ENCODE results near the gene ACIN1. TPM values are rescaled to one million over a fixed set of nuclear protein-coding genes. Genes with fewer than 3 reads are reported as not detected.

Gene ACIN1
- total RNA-seq, 1 experiment from 2014 or later: 179 TPM

GRCh38 chr14:23089498-23090253, 5.3 kb downstream of the ACIN1 start:
- CTCF ChIA-PET: interaction anchor here (0.9 to 3.1 kb wide), 2 partner anchors 20 to 21 kb away, joined by 3 to 9 read pairs; no protein-coding TSS in a partner anchor
- intact Hi-C loops (cut with micrococcal nuclease): no loop called here
- POLR2A ChIA-PET: no interaction called here
- RAD21 ChIA-PET (ENCODE audit: low non-redundant PET in 1 of 2, low total read pairs in 2 of 2, uncharacterized antibody in 2 of 2, unreplicated experiment in 2 of 2): no interaction called here
- Histone ChIP-seq H3K9me3 (ENCODE audit: control insufficient read depth in 1 of 2, insufficient read depth in 1 of 2, low read depth in 1 of 2, low read length in 2 of 2) (no peaks in the 10 kb centered on the region), H3K4me1 (ENCODE audit: control insufficient read depth in 1 of 2, insufficient read depth in 2 of 2, low read length in 2 of 2) (peaks cover 4 to 9% of the 10 kb centered on the region in 2 experiments; a peak in 2 of 4 replicates), H3K79me2 (ENCODE audit: insufficient read depth, low read length) (peaks cover 82% of the 10 kb centered on the region), H2AFZ (ENCODE audit: low read depth, low read length, poor library complexity, severe bottlenecking) (no peak overlapping the region), H3K9ac (ENCODE audit: low read length) (no peak overlapping the region), H3K27me3 (ENCODE audit: insufficient read depth, low read length) (no peaks in the 10 kb centered on the region), H3K4me3 (replicated peaks in 1 of 2; ENCODE audit: low read depth in 1 of 2, low read length in 2 of 2) (no peak overlapping the region), H3K36me3 (ENCODE audit: control insufficient read depth in 1 of 2, insufficient read depth in 2 of 2, low read length in 2 of 2) (peaks cover 56 to 58% of the 10 kb centered on the region in 2 experiments), H3K9me2 (ENCODE audit: insufficient read depth) (no peaks in the 10 kb centered on the region), H3K27ac (ENCODE audit: low read depth, low read length) (no peak overlapping the region), H4K20me1 (ENCODE audit: insufficient read depth) (peaks cover 6% of the 10 kb centered on the region; the same call in 1 of the 2 replicates), H3K4me2 (ENCODE audit: low read length) (no peak overlapping the region)
- no peak for TF ChIP-seq ZNF274 (IDR thresholded peaks at IDR 0.05; ENCODE audit: low read depth, low read length)
- TF ChIP-seq YY1 (IDR thresholded peaks at IDR 0.05; ENCODE audit: extremely low read depth, insufficient replicate concordance, low read depth, low read length): no peak
- no peak for TF ChIP-seq ATF3 (IDR thresholded peaks at IDR 0.05)
- TF ChIP-seq POLR2A (IDR thresholded peaks at IDR 0.05; ENCODE audit: borderline replicate concordance, extremely low read depth, insufficient read depth, insufficient read length): no peak
- no peak for TF ChIP-seq SP1 (IDR thresholded peaks at IDR 0.05; ENCODE audit: low read depth)
- TF ChIP-seq POLR2AphosphoS5 (IDR thresholded peaks at IDR 0.05; ENCODE audit: low read depth, low read length): no peak
- TF ChIP-seq EGR1 (IDR thresholded peaks at IDR 0.05; ENCODE audit: low read depth): no peak
- TF ChIP-seq MAX (IDR thresholded peaks at IDR 0.05): no peak
- TF ChIP-seq, protein P1, sequence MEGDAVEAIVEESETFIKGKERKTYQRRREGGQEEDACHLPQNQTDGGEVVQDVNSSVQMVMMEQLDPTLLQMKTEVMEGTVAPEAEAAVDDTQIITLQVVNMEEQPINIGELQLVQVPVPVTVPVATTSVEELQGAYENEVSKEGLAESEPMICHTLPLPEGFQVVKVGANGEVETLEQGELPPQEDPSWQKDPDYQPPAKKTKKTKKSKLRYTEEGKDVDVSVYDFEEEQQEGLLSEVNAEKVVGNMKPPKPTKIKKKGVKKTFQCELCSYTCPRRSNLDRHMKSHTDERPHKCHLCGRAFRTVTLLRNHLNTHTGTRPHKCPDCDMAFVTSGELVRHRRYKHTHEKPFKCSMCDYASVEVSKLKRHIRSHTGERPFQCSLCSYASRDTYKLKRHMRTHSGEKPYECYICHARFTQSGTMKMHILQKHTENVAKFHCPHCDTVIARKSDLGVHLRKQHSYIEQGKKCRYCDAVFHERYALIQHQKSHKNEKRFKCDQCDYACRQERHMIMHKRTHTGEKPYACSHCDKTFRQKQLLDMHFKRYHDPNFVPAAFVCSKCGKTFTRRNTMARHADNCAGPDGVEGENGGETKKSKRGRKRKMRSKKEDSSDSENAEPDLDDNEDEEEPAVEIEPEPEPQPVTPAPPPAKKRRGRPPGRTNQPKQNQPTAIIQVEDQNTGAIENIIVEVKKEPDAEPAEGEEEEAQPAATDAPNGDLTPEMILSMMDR (IDR thresholded peaks at IDR 0.05 in 2 of 3, conservative IDR thresholded peaks at IDR 0.05 in 1 of 3; ENCODE audit: borderline replicate concordance in 1 of 3, insufficient read depth in 1 of 3, low read depth in 2 of 3, low read length in 2 of 3): no peak
- no peak for TF ChIP-seq ELF1 (IDR thresholded peaks at IDR 0.05; ENCODE audit: borderline replicate concordance, low read depth)
- TF ChIP-seq, protein P2, sequence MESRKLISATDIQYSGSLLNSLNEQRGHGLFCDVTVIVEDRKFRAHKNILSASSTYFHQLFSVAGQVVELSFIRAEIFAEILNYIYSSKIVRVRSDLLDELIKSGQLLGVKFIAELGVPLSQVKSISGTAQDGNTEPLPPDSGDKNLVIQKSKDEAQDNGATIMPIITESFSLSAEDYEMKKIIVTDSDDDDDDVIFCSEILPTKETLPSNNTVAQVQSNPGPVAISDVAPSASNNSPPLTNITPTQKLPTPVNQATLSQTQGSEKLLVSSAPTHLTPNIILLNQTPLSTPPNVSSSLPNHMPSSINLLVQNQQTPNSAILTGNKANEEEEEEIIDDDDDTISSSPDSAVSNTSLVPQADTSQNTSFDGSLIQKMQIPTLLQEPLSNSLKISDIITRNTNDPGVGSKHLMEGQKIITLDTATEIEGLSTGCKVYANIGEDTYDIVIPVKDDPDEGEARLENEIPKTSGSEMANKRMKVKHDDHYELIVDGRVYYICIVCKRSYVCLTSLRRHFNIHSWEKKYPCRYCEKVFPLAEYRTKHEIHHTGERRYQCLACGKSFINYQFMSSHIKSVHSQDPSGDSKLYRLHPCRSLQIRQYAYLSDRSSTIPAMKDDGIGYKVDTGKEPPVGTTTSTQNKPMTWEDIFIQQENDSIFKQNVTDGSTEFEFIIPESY (IDR thresholded peaks at IDR 0.05; ENCODE audit: extremely low read depth, insufficient replicate concordance, low read length): no peak
- no peak for TF ChIP-seq EZH2 (IDR thresholded peaks at IDR 0.05)
- TF ChIP-seq CEBPB (IDR thresholded peaks at IDR 0.05; ENCODE audit: low read depth): no peak
- TF ChIP-seq, protein P3, sequence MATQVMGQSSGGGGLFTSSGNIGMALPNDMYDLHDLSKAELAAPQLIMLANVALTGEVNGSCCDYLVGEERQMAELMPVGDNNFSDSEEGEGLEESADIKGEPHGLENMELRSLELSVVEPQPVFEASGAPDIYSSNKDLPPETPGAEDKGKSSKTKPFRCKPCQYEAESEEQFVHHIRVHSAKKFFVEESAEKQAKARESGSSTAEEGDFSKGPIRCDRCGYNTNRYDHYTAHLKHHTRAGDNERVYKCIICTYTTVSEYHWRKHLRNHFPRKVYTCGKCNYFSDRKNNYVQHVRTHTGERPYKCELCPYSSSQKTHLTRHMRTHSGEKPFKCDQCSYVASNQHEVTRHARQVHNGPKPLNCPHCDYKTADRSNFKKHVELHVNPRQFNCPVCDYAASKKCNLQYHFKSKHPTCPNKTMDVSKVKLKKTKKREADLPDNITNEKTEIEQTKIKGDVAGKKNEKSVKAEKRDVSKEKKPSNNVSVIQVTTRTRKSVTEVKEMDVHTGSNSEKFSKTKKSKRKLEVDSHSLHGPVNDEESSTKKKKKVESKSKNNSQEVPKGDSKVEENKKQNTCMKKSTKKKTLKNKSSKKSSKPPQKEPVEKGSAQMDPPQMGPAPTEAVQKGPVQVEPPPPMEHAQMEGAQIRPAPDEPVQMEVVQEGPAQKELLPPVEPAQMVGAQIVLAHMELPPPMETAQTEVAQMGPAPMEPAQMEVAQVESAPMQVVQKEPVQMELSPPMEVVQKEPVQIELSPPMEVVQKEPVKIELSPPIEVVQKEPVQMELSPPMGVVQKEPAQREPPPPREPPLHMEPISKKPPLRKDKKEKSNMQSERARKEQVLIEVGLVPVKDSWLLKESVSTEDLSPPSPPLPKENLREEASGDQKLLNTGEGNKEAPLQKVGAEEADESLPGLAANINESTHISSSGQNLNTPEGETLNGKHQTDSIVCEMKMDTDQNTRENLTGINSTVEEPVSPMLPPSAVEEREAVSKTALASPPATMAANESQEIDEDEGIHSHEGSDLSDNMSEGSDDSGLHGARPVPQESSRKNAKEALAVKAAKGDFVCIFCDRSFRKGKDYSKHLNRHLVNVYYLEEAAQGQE (IDR thresholded peaks at IDR 0.05; ENCODE audit: low read depth): no peak
- no peak for DNase-seq (ENCODE audit: low read depth, low spot score)
- no TSS peak for BruUV-seq (replicated peaks)
- ATAC-seq: no peak

Data from HCT116 (cell line).